Endothelial cell of umbilical vein (primary cell): ENCODE results near the gene MOCOS. TPM values are rescaled to one million over a fixed set of nuclear protein-coding genes. Genes with fewer than 3 reads are reported as not detected.

Experiments used
- BruUV-seq: library from RNA; stranded (reverse); fragments of 400-500 nt; replicated peaks from 2 replicates; lab custom pipeline; 2021; lab: Mats Ljungman, UMichigan
- CTCF ChIA-PET: fragments of 300-600, 350-600 bp; sonication (Branson Sonifier 250); formaldehyde crosslinking; loops from one replicate; lab custom pipeline; 2021; ENCODE audit warnings: antibody characterized with exemption, inconsistent platforms; lab: Charles Lee
- POLR2A ChIA-PET: fragments of 300-600, 350-600 bp; sonication (Branson Sonifier 250); formaldehyde crosslinking; loops from one replicate; lab custom pipeline; 2021; ENCODE audit warnings: antibody characterized with exemption, inconsistent platforms; lab: Charles Lee
- DNase-seq: peaks from one replicate; pipeline ENCODE4 v3.0.0-alpha.2; 2011; ENCODE audit warnings: low read depth, low spot score
- FAIRE-seq: peaks from 2 replicates; lab custom pipeline; 2011; peaks lifted over from hg19 to GRCh38; lab: Jason Lieb, UNC
- H2AFZ ChIP-seq: 2 replicates; pipeline ENCODE4 v1.6.0; 2012; ENCODE audit warnings: low read depth, low read length, control low read depth, inconsistent platforms
- H3K27ac ChIP-seq: 2 replicates; pipeline ENCODE4 v1.5.1; 2011; ENCODE audit warnings: low read depth, mild to moderate bottlenecking, control low read depth, low read length, moderate library complexity; ENCODE audit not compliant: insufficient read depth
- H3K27me3 ChIP-seq, 2 experiments: 2 replicates each; pipeline versions ENCODE4 v1.6.0 to v1.6.1; 2011; ENCODE audit warnings: low read length in 2 of 2, mixed read lengths in 1 of 2; ENCODE audit not compliant: control insufficient read depth in 2 of 2, insufficient read depth in 2 of 2
- H3K36me3 ChIP-seq, 2 experiments: 2 replicates in 1 of 2; 3 replicates in 1 of 2; pipeline ENCODE4 v1.5.1; 2011; ENCODE audit warnings: low read length in 2 of 2, mild to moderate bottlenecking in 1 of 2, moderate library complexity in 1 of 2; ENCODE audit not compliant: control insufficient read depth in 2 of 2, insufficient read depth in 2 of 2; ENCODE audit errors: extremely low read depth in 1 of 2
- H3K4me1 ChIP-seq: 3 replicates; pipeline ENCODE4 v1.5.1; 2011; ENCODE audit warnings: mild to moderate bottlenecking, low read length; ENCODE audit not compliant: control insufficient read depth, insufficient read depth; ENCODE audit errors: extremely low read depth
- H3K4me2 ChIP-seq: 2 replicates; pipeline ENCODE4 v1.6.1; 2011; ENCODE audit warnings: low read length, control low read depth, mixed read lengths; ENCODE audit not compliant: insufficient read depth
- H3K4me3 ChIP-seq, 3 experiments: fragments of 200-600 bp in 1 of 3; sonication (generic), shearing (Covaris generic) in 1 of 3; replicated peaks in 1 of 3; 2 replicates each; pipeline ENCODE4 v1.5.1; 2011 to 2016; ENCODE audit warnings: control low read depth in 3 of 3, low read length in 3 of 3, mild to moderate bottlenecking in 2 of 3, inconsistent platforms in 1 of 3, low read depth in 1 of 3, moderate library complexity in 1 of 3; ENCODE audit not compliant: insufficient read depth in 1 of 3
- H3K79me2 ChIP-seq: 2 replicates; pipeline ENCODE4 v1.6.0; 2012; ENCODE audit warnings: low read length, inconsistent platforms; ENCODE audit not compliant: control insufficient read depth, insufficient read depth
- H3K9ac ChIP-seq: replicated peaks from 2 replicates; pipeline ENCODE3; 2011; ENCODE audit warnings: low read length, control low read depth; ENCODE audit not compliant: insufficient read depth; ENCODE audit errors: extremely low read depth
- H3K9me1 ChIP-seq: replicated peaks from 3 replicates; pipeline ENCODE4 v1.6.0; 2011; ENCODE audit warnings: mild to moderate bottlenecking, low read length; ENCODE audit not compliant: control insufficient read depth, insufficient read depth; ENCODE audit errors: extremely low read depth
- H3K9me3 ChIP-seq: replicated peaks from 2 replicates; pipeline ENCODE4 v1.5.1; 2012; ENCODE audit warnings: low read length, inconsistent platforms; ENCODE audit not compliant: control insufficient read depth, insufficient read depth
- H4K20me1 ChIP-seq: replicated peaks from 2 replicates; pipeline ENCODE3; 2011; ENCODE audit warnings: mild to moderate bottlenecking, low read length; ENCODE audit not compliant: control insufficient read depth, insufficient read depth; ENCODE audit errors: extremely low read depth
- EZH2 ChIP-seq: IDR thresholded peaks from 2 replicates; pipeline ENCODE4 v1.6.1; 2012; ENCODE audit warnings: borderline replicate concordance, low read depth, mild to moderate bottlenecking, moderate library complexity, low read length, inconsistent platforms; ENCODE audit not compliant: severe bottlenecking
- FOS ChIP-seq: IDR thresholded peaks from 2 replicates; pipeline ENCODE4 v1.6.1; 2011; ENCODE audit warnings: mild to moderate bottlenecking, low read length, moderate library complexity, borderline replicate concordance; ENCODE audit not compliant: insufficient read depth
- GATA2 ChIP-seq: IDR thresholded peaks from 2 replicates; pipeline ENCODE4 v1.7.0; 2011; ENCODE audit warnings: low read depth, mild to moderate bottlenecking, moderate library complexity, mixed read lengths, low read length; ENCODE audit not compliant: insufficient read length, insufficient read depth
- JUN ChIP-seq: IDR thresholded peaks from 2 replicates; pipeline ENCODE4 v1.6.1; 2011; ENCODE audit warnings: borderline replicate concordance, low read depth; ENCODE audit not compliant: insufficient read length, insufficient read depth
- MYC ChIP-seq: IDR thresholded peaks from one replicate; pipeline ENCODE4 v1.6.1; 2011; ENCODE audit warnings: mild to moderate bottlenecking, low read depth, low read length
- POLR2A ChIP-seq: IDR thresholded peaks from 2 replicates; pipeline ENCODE4 v1.6.1; 2012; ENCODE audit warnings: low read depth, mild to moderate bottlenecking, control low read depth, low read length
- POLR2AphosphoS5 ChIP-seq: IDR thresholded peaks from 2 replicates; pipeline ENCODE4 v1.6.1; 2012; ENCODE audit warnings: low read depth, mild to moderate bottlenecking, control low read depth, low read length, moderate library complexity; ENCODE audit not compliant: insufficient read depth
- dilution Hi-C: fragments of 300-500 bp; cut with MboI; formaldehyde crosslinking; loops from one replicate; pipeline ENCODE4 v1.15.0; 2019; ENCODE audit warnings: low sequenced_read_pairs; ENCODE audit not compliant: extremely low pct_ligation_motif_present
- intact Hi-C: fragments of 100-400 bp; cut with micrococcal nuclease; formaldehyde crosslinking; loops from one replicate; pipeline ENCODE4 v1.10.0; 2022
- polyA plus RNA-seq, 4 experiments: library from polyadenylated mRNA; depleted of rRNA in 3 of 4; stranded (reverse) in 3 of 4; unstranded in 1 of 4; fragments of >200 nt; gene quantifications; 2 replicates each; pipeline versions ENCODE4 v1.2.1 to v1.2.3, GENCODE V29; 2011 to 2012; ENCODE audit warnings: missing spikeins in 1 of 4
- total RNA-seq: library from RNA; stranded (reverse); gene quantifications from 2 replicates; pipeline ENCODE4 v1.2.3, GENCODE V29; 2021
- TF ChIP-seq, protein P1 (sequence below), 2 donors: IDR thresholded peaks; 1 replicate in 1 of 2; 2 replicates in 1 of 2; pipeline ENCODE4 v1.5.1; 2011; ENCODE audit warnings: low read length in 2 of 2, mild to moderate bottlenecking in 2 of 2, moderate library complexity in 2 of 2, control low read depth in 1 of 2, inconsistent platforms in 1 of 2, low read depth in 1 of 2; ENCODE audit not compliant: insufficient read depth in 1 of 2; ENCODE audit errors: extremely low read depth in 1 of 2
- TF ChIP-seq, protein P2 (sequence below): IDR thresholded peaks from 2 replicates; pipeline ENCODE4 v1.6.1; 2011; ENCODE audit not compliant: insufficient read depth, insufficient read length

The MOCOS gene
- total and polyA plus RNA-seq, 2 donors (not counting 3 experiments of a cell fraction or from before 2014, with no cell fraction given), result 0.18 to 0.88 TPM

DNA sequence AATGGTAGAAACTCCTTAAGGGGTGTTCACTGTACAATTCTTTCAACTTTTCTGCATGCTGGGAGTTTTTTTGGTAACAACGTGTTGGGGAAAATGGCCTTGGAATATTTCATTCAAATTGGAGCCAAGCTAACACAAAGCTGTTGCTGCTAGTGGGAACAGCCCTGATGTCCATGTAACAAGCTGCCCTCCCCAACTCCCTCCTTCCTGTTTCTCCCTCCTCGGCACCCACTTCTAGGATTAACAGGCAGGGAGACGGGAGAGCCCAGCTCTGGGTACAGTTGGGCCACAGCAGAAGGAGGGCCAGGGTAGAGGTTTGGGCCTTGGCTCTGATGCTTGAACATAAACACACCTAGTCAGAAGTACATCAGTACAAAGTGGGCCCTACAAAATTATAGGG lies 9.4 kb upstream of the MOCOS start:
- Histone ChIP-seq H2AFZ (no peak overlapping the region), H3K9ac (no peak overlapping the region), H3K4me3 (no peak overlapping the region), H3K27ac (no peak overlapping the region), H3K4me2 (no peak overlapping the region), H3K9me1 (no peaks in the 10 kb centered on the region), H3K9me3 (no peaks in the 10 kb centered on the region), H3K79me2 (no peaks in the 10 kb centered on the region), H3K27me3 (no peaks in the 10 kb centered on the region), H3K4me1 (peaks cover 21% of the 10 kb centered on the region), H4K20me1 (no peaks in the 10 kb centered on the region), H3K36me3 (peaks cover 0 to 5% of the 10 kb centered on the region in 2 experiments)
- BruUV-seq, result no TSS peak
- DNase-seq (no peak), FAIRE-seq (no peak)
- no peak for TF ChIP-seq FOS
- no peak for TF ChIP-seq GATA2
- TF ChIP-seq, protein P1, sequence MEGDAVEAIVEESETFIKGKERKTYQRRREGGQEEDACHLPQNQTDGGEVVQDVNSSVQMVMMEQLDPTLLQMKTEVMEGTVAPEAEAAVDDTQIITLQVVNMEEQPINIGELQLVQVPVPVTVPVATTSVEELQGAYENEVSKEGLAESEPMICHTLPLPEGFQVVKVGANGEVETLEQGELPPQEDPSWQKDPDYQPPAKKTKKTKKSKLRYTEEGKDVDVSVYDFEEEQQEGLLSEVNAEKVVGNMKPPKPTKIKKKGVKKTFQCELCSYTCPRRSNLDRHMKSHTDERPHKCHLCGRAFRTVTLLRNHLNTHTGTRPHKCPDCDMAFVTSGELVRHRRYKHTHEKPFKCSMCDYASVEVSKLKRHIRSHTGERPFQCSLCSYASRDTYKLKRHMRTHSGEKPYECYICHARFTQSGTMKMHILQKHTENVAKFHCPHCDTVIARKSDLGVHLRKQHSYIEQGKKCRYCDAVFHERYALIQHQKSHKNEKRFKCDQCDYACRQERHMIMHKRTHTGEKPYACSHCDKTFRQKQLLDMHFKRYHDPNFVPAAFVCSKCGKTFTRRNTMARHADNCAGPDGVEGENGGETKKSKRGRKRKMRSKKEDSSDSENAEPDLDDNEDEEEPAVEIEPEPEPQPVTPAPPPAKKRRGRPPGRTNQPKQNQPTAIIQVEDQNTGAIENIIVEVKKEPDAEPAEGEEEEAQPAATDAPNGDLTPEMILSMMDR (IDR thresholded peaks at IDR 0.05; ENCODE audit: extremely low read depth in 1 of 2, insufficient read depth in 1 of 2, low read depth in 1 of 2, low read length in 2 of 2), result no peak
- no peak for TF ChIP-seq POLR2A
- CTCF ChIA-PET, result no interaction called here
- intact Hi-C loops, result loop anchor here (2.0 kb wide), 1 partner anchor 465 kb away; no protein-coding TSS in a partner anchor
- dilution Hi-C loops, result no loop called here
- POLR2A ChIA-PET, result no interaction called here

DNA sequence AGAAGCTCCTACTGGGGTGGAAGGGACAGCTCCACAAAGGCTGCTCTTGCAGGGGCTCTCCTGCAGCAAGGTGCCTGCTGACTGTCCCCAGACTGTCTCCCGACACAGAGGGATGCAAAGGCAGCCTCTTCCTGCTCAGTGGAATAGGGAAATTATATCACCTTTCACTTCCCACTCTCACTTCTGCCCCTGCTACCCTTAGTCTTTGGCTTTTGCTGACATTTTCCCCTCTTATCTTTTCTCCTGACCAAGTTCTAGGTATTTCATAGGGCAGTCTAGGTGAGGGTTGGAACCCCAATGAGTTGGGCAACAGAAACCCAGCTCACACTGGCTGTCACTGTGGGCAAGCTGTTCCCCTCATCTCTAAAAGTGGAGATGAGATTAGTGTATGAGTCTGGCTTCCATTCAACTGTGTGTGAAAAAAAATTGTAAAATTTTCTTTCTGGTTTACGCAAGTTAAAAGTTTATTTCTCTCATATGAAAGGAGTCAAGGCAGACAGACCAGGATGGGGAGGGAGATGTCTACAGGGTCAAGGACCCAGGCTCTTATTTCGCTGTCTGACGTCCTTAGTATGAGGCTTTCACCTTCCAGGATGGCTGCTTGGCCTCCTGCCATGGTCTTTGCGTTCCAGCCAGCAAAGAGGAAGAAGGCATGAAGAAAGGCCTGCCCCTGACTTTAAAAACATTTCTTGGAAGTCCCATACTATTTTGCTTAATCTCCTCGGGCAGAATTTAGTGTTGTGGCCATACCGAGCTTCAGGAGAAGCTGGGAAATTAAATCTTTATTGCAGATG lies 7.5 kb upstream of the MOCOS start:
- Histone ChIP-seq H3K9ac (no peak overlapping the region), H3K27ac (peak overlapping the region; percentile 12), H3K27me3 (no peaks in the 10 kb centered on the region), H3K4me3 (no peak overlapping the region), H3K9me1 (no peaks in the 10 kb centered on the region), H3K9me3 (no peaks in the 10 kb centered on the region), H3K36me3 (no peaks in the 10 kb centered on the region), H3K4me2 (no peak overlapping the region), H3K4me1 (peaks cover 21% of the 10 kb centered on the region), H3K79me2 (no peaks in the 10 kb centered on the region), H2AFZ (no peak overlapping the region), H4K20me1 (no peaks in the 10 kb centered on the region)
- no peak for TF ChIP-seq EZH2
- no peak for TF ChIP-seq POLR2AphosphoS5
- TF ChIP-seq, protein P2, sequence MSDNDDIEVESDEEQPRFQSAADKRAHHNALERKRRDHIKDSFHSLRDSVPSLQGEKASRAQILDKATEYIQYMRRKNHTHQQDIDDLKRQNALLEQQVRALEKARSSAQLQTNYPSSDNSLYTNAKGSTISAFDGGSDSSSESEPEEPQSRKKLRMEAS, result no peak
- TF ChIP-seq JUN, result no peak
- no peak for TF ChIP-seq FOS
- TF ChIP-seq, protein P1 (IDR thresholded peaks at IDR 0.05; ENCODE audit: extremely low read depth in 1 of 2, insufficient read depth in 1 of 2, low read depth in 1 of 2, low read length in 2 of 2), result no peak
- no peak for TF ChIP-seq POLR2A
- TF ChIP-seq GATA2, result no peak
- no peak for TF ChIP-seq MYC
- intact Hi-C loops (no loop called here), dilution Hi-C loops (no loop called here)
- peak; percentile 86 for FAIRE-seq
- DNase-seq, result peak; percentile 80
- no TSS peak for BruUV-seq
- ChIA-PET CTCF (no interaction called here), POLR2A (no interaction called here)
